MCF 10A (cell line): ENCODE data around the gene STX5. TPM values are rescaled to one million over a fixed set of nuclear protein-coding genes. Genes with fewer than 3 reads are reported as not detected.
"Not testable (repeated sequence)": the region's sequence is repeated elsewhere in the genome, so short reads cannot be mapped to it uniquely, and the experiment has no call there.

Experiments used
- BruUV-seq: library from RNA; stranded (reverse); fragments of 400-500 nt; replicated peaks from 2 replicates; lab custom pipeline; 2021; lab: Mats Ljungman, UMichigan
- CTCF ChIA-PET: fragments of 300-600 bp; sonication (Branson Sonifier 250); formaldehyde crosslinking; extraction: SDS; loops from one replicate; lab custom pipeline; 2021; ENCODE audit warnings: antibody characterized with exemption, inconsistent platforms; lab: Yijun Ruan, JAX
- POLR2A ChIA-PET: fragments of 300-600, 350-650 bp; sonication (Branson Sonifier 250); formaldehyde crosslinking; extraction: SDS; loops from one replicate; lab custom pipeline; 2020; ENCODE audit warnings: antibody characterized with exemption, inconsistent platforms; lab: Yijun Ruan, JAX
- DNase-seq: peaks from one replicate; pipeline ENCODE4 v3.0.0-alpha.2; 2018; ENCODE audit not compliant: unreplicated experiment
- H3K27ac Mint-ChIP-seq: one replicate; pipeline ENCODE4 v1.8.0; 2022; ENCODE audit warnings: mild to moderate bottlenecking, low read depth, mixed read lengths; ENCODE audit not compliant: unreplicated experiment
- H3K27me3 Mint-ChIP-seq: one replicate; pipeline ENCODE4 v1.8.0; 2022; ENCODE audit warnings: mixed read lengths; ENCODE audit not compliant: insufficient read depth, unreplicated experiment
- H3K36me3 Mint-ChIP-seq: one replicate; pipeline ENCODE4 v1.8.0; 2022; ENCODE audit warnings: mild to moderate bottlenecking, moderate library complexity, mixed read lengths; ENCODE audit not compliant: insufficient read depth, unreplicated experiment
- H3K4me1 Mint-ChIP-seq: one replicate; pipeline ENCODE4 v1.8.0; 2022; ENCODE audit warnings: mixed read lengths; ENCODE audit not compliant: insufficient read depth, unreplicated experiment
- H3K4me3 Mint-ChIP-seq: one replicate; pipeline ENCODE4 v1.8.0; 2022; ENCODE audit warnings: mild to moderate bottlenecking, moderate library complexity, mixed read lengths; ENCODE audit not compliant: unreplicated experiment
- H3K9me3 Mint-ChIP-seq: one replicate; pipeline ENCODE4 v1.8.0; 2022; ENCODE audit warnings: mixed read lengths; ENCODE audit not compliant: unreplicated experiment
- intact Hi-C: fragments of 100-400 bp; cut with micrococcal nuclease; formaldehyde crosslinking; loops from 2 replicates; pipeline ENCODE4 v1.14.1; 2022
- total RNA-seq: library from RNA; stranded (reverse); gene quantifications from 2 replicates; pipeline ENCODE4 v1.2.3, GENCODE V29; 2022
- TF ChIP-seq, protein P1 (sequence below): fragments of 200-600 bp; IDR thresholded peaks from one replicate; pipeline ENCODE4 v1.8.0; 2022; ENCODE audit warnings: antibody characterized with exemption, mild to moderate bottlenecking; ENCODE audit not compliant: unreplicated experiment

Gene STX5
- total RNA-seq, 1 experiment from 2014 or later, result 72.0 TPM

DNA sequence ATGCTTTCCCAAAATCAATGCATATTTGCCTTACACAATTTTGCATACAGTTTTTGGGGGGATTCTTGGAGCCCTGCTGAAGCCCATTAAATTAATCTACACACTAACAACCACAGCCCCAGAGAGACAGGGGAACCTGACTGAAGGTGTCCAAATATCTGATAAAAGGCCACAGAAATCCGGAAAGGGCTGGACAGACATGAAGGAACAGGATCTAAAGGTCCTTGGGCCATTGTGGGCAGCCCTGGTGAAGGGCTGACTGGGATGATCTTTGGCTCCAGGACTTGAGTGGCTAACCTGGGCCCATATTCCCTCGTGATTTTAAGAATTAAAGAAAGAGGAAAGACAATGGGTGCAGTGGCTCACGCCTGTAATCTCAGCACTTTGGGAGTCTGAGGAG lies 14.3 kb upstream of the STX5 start:
- ChIA-PET CTCF (interaction anchor here (2.5 kb wide), 1 partner anchor 9 kb away, joined by 7 read pairs; no protein-coding TSS in a partner anchor), POLR2A (interaction anchor here (4.5 kb wide), 1 partner anchor 9 kb away, joined by 69 read pairs; no protein-coding TSS in a partner anchor)
- BruUV-seq, result no TSS peak
- H3K27ac Mint-ChIP-seq, result no peak overlapping the region
- DNase-seq, result no peak
- peaks cover 11% of the 10 kb centered on the region for H3K36me3 Mint-ChIP-seq
- intact Hi-C loops, result no loop called here
- H3K4me1 Mint-ChIP-seq, result peaks cover 5% of the 10 kb centered on the region
- H3K4me3 Mint-ChIP-seq, result no peak overlapping the region
- TF ChIP-seq, protein P1, sequence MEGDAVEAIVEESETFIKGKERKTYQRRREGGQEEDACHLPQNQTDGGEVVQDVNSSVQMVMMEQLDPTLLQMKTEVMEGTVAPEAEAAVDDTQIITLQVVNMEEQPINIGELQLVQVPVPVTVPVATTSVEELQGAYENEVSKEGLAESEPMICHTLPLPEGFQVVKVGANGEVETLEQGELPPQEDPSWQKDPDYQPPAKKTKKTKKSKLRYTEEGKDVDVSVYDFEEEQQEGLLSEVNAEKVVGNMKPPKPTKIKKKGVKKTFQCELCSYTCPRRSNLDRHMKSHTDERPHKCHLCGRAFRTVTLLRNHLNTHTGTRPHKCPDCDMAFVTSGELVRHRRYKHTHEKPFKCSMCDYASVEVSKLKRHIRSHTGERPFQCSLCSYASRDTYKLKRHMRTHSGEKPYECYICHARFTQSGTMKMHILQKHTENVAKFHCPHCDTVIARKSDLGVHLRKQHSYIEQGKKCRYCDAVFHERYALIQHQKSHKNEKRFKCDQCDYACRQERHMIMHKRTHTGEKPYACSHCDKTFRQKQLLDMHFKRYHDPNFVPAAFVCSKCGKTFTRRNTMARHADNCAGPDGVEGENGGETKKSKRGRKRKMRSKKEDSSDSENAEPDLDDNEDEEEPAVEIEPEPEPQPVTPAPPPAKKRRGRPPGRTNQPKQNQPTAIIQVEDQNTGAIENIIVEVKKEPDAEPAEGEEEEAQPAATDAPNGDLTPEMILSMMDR, result no peak
- H3K9me3 Mint-ChIP-seq, result no peaks in the 10 kb centered on the region
- H3K27me3 Mint-ChIP-seq, result no peaks in the 10 kb centered on the region

DNA sequence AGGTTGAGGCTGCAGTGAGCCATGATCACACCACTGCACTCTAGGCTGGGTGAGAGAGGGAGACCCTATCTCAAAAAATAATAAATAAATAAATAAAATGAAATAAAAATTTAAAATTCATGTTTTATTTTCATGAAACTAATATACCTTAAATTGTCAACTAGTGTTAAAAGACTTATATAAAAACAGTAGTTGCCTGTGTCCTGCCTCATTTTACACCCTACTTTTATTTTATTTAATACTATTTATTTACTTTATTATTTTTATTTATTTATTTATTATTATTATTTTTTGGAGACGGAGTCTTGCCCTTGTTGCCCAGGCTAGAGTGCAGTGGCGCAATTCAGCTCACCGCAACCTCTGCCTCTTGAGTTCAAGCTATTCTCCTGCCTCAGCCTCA lies 12.3 kb upstream of the STX5 start:
- ChIA-PET POLR2A (interaction anchor here (0.7 to 5.6 kb wide), 6 partner anchors 11 to 138 kb away, joined by 3 to 147 read pairs (median 5); partner anchors contain the start of genes SLC3A2, STX5, TEX54 and TMEM179B), CTCF (interaction anchor here (0.6 to 1.3 kb wide), 2 partner anchors 20 to 31 kb away, joined by 3 to 6 read pairs; no protein-coding TSS in a partner anchor)
- Mint-ChIP-seq H3K9me3 (no peaks in the 10 kb centered on the region), H3K36me3 (peaks cover 7% of the 10 kb centered on the region), H3K4me3 (no peak overlapping the region), H3K4me1 (peaks cover 10% of the 10 kb centered on the region), H3K27ac (no peak overlapping the region), H3K27me3 (no peaks in the 10 kb centered on the region)
- no peak for DNase-seq
- no TSS peak for BruUV-seq
- TF ChIP-seq, protein P1, result no peak
- intact Hi-C loops, result no loop called here

DNA sequence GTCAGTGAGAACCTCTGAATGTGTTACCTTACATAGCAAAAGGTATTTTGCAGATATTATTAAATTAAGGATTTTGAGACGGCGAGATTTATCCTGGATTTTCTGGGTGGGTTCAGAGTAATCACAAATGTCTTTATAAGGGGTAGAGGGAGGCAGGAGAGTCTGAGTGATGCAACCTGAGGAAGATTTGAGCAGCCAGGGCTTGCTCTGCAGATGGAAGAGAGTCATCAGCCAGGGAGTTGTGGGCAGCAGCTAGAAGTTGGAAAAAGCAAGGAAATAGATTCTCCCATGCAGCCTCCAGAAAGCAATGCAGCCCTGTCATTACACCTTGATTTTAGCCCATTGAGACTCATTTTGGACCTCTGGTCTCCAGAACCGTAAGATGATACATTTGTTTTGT lies 11.6 kb upstream of the STX5 start:
- peaks cover 10% of the 10 kb centered on the region for H3K4me1 Mint-ChIP-seq
- no peaks in the 10 kb centered on the region for H3K27me3 Mint-ChIP-seq
- intact Hi-C loops, result no loop called here
- no peaks in the 10 kb centered on the region for H3K9me3 Mint-ChIP-seq
- ChIA-PET POLR2A (interaction anchor here (1.0 to 5.6 kb wide), 10 partner anchors 8 to 252 kb away, joined by 3 to 147 read pairs (median 7); partner anchors contain the start of genes HNRNPUL2, SLC3A2, TEX54 and TMEM179B), CTCF (interaction anchor here (1.2 to 1.5 kb wide), 3 partner anchors 9 to 20 kb away, joined by 3 to 5 read pairs (median 4); no protein-coding TSS in a partner anchor)
- H3K4me3 Mint-ChIP-seq, result no peak overlapping the region
- H3K27ac Mint-ChIP-seq, result no peak overlapping the region
- no peak for DNase-seq
- no TSS peak for BruUV-seq
- TF ChIP-seq, protein P1, result no peak
- peaks cover 8% of the 10 kb centered on the region for H3K36me3 Mint-ChIP-seq

DNA sequence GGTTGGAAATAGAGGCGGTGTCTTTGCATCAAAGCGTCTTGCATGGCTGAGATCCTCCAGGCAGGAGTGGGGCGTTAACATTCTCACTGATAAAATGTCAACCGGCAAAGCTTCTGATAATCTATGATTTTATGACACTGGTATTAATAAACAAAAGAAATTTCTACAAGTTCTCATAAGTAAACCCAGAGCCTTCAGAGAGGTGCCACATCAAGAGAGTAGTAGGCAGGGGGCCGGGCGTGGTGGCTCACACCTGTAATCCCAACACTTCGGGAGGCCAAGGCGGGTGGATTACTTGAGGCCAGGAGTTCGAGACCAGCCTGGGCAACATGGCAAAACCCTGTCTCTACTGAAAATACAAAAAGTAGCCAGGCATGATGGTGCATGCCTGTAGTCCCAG lies 11.0 kb upstream of the STX5 start:
- H3K4me1 Mint-ChIP-seq, H3K36me3 Mint-ChIP-seq, H3K9me3 Mint-ChIP-seq, H3K4me3 Mint-ChIP-seq, intact Hi-C loops, BruUV-seq, H3K27me3 Mint-ChIP-seq, H3K27ac Mint-ChIP-seq, DNase-seq: not testable (repeated sequence)
- ChIA-PET CTCF (interaction anchor here (1.2 to 1.5 kb wide), 2 partner anchors 9 to 15 kb away, joined by 4 to 5 read pairs; no protein-coding TSS in a partner anchor), POLR2A (interaction anchor here (0.6 to 5.6 kb wide), 11 partner anchors 9 to 251 kb away, joined by 3 to 147 read pairs (median 4); partner anchors contain the start of genes C11orf98, CSKMT, HNRNPUL2 and SLC3A2)
